HG03432 (cell line): ENCODE measurements around the gene DHRSX.
"Not testable (repeated sequence)": the region's sequence is repeated elsewhere in the genome, so short reads cannot be mapped to it uniquely, and the experiment has no call there.

Experiments used
- ATAC-seq: cut with Tn5 transposase; IDR thresholded peaks from one replicate; pipeline ENCODE4 v1.9.1; 2021; ENCODE audit warnings: mild to moderate bottlenecking, moderate library complexity; ENCODE audit not compliant: unreplicated experiment

Gene DHRSX

DNA sequence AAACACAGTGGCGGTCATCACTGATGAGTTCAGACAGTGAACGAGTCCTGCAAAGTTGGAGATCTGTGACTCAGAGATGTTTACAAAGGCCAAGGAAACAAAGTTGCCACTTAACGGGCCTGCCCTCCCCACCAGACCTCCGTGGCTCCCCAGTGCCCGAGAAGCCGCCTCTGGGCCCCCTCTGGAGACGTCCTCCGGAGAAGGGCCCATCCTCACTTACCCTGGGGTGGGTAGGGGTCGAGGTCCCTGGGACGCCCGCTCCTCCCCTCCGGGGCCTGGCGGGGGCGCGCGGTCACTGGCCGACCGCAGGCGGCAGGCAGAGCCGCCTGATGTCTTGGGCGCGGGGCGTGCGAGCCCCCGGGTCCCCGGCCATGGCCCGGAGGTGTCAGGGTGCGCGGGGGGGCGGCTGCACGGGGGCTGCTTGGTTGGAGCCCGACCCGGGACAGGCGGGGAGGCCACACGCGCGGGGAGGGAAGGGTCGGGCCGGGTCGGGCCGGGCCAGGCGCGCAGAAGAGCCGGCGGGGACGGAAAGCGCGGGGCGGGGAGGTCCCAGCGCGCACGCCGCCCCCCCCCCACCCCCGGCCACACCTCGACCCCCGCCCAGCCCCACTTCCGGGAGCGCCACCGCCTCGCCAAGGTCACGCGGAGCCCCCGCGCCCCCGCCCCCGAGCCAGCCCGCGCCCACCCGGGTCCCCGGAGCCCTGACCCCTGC lies 529 bp downstream of the DHRSX start:
- peak; percentile 57 for ATAC-seq

DNA sequence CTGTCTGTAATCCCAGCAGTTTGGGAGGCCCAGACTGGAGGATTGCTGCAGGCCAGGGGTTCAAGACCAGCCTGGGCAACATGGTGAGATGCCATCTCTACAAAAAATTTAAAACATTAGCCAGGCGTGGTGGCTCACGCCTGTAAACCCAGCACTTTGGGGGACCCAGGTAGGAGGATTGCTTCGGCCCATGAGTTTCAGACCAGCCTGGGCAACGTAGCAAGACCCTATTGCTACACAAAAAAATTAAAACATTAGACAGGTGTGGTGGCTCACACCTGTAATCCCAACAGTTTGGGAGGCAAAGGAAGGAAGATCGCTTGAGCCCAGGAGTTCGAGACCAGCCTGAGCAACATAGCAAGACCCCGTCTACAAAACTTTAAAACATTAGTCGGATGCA lies 1.3 kb downstream of the DHRSX start:
- no peak for ATAC-seq

DNA sequence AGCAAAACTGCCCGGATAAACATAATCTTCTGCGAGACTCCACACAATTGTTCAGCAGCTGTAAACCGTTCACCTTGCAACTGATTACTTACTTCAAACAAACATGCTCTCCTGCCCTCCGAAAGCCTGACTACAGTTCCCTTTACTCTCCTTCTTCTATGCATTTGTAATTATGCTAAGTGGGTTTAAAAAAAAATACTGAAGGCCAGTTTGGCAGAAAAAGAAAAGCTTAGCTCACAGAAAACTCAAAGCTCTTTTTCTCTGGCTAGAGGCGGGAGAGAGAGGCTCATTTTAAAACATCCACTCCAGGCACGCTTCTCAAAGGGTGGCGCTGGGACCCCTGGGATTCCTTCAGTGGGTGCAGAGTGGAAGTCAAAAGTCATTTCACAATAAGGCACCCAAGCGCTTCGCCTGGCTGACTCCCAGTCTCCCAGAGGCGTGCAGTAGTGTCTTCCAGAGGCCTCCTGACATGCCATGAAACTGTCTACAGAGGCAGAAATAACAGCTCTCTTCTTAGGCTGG lies 1.9 kb downstream of the DHRSX start:
- ATAC-seq: no peak

DNA sequence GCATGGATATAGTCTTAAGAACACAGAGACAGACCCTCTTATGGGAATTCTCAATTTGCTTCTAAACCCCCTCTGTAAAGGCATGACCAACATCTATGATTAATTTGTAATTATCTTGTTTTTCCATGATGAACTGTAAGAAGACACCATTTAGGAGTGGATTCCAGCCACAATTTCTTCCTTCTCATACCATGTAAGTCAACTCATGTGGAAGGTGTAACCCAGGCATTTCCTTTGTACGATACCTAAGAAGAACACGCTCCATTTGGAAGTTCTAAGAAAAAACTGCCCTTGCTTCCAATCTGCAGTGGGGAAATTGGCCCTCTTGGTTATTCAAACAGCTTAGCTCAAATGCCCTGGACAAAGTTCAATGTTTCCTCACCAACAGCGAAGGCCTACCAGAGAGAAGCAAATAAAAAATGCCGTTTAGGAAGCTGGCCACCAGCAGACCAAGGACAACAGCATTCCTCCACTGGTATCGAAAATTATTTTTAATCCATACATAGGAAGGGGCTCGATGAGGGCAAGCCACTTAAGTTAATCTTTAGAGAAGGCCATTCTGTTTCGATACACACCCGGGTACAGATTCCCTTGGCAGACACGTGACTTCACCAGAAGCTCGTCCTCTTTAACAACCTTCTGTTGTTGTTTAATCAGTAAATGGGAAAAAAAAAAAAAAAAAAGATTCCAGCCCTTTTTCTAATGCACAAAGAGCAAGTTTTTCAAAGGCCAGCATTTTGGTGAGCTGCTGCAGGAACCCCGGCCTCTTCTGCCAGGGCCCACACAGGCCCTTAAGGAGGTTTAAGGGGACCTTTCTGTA lies 2.6 kb downstream of the DHRSX start:
- ATAC-seq: no peak

DNA sequence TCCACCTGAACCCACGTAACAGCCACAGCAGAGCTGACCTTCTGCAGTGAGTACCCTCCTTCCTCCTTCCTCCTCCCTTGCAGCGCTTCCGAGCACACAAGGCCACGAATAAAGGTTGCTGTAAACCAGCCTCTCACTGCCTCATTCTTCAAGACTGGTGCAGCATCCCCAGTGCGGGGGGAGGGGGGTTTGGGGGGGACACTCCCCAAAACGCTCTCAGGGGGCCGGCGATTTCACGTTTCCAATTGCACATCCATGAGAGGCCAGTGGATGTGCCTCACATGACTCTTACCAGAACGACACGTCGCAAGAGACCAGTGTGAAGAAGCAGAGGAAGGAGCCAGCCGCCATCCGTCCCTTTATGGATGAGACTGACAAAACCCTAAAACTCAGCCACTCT lies 5.2 kb downstream of the DHRSX start:
- no peak for ATAC-seq

DNA sequence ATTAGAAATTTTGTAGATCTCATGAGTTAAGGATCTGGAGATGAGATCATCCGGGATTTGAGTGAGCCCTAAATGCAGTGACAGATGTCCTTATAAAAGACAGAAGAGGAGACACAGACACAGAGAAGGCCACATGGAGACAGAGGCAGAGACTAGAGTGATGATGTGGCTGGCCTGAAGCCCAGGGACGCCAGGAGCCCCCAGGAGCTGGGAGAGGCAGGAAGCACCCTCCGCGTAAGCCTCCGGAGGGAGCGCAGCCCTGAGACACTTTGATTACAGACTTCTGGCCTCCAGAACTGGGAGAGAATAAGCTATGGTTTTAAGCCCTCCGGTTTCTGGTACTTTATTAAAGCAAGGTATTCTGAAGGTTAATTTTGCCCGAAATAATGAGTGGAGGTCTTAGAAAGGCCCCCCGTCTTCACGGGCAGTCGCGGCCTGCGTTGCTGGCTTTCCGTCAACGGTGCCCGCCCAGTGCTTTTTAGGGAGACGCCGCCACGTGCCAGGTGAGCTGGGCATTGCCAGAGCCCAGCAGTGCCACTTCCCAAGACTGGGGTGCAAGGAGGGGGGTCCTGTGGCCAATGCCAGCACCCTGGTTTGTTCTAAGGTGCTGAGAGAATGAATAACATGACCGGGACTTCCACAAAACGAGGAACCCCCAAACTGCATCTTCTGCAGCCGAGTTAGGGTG lies 8.1 kb downstream of the DHRSX start:
- ATAC-seq: no peak

DNA sequence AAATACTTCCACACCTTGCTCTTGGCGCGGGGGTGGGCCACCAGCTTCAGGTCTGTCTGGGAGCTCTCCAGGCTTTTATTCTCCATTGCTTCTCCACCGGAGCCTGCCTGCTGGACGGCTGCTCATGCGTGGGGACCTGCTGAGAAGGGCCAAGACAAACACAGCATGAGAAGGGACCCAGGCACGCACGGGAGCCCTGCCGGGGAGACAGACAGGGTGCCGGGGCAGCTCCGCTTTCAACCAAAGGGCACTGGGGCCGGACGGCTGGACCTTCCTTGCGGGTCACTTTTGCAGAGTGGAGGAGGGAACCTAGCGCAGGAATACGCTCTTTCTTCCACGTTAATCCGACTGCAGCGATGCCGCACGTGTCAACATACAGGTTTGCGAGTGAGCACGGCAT lies 10.1 kb downstream of the DHRSX start:
- no peak for ATAC-seq

DNA sequence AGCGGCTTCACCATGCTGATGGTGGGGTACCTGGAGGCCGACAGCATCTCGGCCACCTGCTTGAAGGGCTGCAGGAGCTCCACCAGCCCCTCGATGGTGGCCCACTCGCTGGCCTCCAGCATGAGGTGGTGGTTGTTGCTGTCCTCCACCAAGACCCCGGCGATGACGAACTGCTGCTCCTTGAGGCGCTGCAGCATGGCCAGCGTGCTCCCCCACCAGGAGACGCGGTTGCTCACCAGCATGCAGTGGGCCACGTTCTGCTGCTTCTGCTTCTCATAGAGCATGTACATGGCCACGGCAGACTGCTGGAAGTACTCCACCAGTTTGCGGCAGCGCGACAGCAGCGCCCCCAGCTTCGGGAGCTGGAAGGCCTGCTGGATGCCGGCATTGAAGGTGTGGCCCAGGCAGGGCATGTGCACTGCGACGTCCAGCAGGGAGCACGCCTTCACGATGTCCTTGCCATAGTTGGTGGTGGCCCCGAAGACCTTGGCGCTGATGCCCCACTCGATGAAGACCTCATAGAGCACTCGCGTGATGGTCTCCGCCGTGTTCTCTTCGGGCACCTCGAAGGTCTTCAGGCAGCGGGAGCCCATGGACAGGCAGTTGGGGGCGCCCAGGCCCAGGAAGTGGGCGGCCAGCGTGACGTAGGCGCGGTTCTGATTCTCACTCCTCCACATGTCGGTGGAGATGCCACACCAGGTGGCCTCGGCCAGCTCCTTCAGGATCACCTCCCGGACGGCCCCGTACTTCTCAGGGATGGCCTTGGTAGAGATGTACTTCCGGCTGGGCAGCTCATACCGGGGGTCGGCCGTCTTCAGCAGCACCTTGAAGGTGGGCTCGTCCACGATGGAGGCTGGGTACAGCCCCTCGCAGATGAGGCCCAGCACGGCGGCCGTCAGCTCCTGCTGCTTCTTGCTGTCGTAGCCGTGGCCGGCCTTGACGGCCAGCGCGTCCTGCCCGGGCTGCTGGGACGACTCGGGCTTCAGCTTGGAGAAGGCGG lies 11.0 kb downstream of the DHRSX start:
- no peak for ATAC-seq

DNA sequence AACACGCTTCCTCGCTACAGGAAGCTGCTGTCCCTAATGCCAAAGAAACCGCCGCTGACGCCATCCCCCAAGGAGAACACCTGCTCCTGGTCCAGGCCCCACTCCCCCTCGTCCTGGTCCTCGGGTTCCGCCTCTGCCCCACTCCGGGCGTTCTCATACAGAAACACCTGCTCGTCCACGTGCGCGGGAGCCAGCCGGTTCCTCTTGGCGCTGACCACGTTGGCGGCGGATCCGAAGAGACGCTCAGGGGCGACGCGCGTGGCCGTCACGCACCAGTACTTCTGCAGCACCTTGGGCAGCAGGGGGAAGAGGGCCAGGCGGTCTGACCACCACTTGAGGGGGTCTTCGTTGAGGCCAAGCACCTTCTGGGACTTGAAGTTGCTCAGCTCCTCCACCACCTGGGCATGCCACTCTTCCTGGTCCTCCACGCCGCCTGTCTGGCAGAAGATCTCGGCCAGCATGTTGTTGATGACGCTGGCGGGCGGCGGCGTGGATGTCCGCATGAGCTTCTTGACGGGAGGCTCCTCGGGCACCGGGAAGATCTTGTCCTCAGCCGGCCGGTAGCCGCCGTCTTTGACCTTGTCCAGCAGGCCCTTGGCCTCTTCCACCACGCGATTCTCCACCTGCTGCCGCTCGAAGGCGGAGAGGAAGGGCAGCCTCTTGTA lies 12.0 kb downstream of the DHRSX start:
- ATAC-seq: no peak

DNA sequence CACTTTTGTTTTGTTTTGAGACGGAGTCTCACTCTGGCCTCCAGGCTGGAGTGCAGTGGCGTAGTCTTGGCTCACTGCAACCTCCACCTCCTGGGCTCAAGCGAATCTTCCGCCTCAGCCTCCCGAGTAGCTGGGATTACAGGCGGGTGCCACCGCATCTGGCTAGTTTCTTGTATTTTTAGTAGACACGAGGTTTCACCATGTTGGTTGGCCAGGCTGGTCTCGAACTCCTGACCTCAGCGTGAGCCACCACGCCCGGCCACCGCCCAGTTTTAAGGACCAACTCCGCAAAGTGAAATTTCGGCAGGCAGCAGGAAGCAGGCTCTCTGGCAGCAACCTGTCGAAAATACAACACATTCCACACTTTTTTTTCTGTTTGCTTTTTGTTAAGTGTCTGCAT lies 13.4 kb downstream of the DHRSX start:
- no peak for ATAC-seq

DNA sequence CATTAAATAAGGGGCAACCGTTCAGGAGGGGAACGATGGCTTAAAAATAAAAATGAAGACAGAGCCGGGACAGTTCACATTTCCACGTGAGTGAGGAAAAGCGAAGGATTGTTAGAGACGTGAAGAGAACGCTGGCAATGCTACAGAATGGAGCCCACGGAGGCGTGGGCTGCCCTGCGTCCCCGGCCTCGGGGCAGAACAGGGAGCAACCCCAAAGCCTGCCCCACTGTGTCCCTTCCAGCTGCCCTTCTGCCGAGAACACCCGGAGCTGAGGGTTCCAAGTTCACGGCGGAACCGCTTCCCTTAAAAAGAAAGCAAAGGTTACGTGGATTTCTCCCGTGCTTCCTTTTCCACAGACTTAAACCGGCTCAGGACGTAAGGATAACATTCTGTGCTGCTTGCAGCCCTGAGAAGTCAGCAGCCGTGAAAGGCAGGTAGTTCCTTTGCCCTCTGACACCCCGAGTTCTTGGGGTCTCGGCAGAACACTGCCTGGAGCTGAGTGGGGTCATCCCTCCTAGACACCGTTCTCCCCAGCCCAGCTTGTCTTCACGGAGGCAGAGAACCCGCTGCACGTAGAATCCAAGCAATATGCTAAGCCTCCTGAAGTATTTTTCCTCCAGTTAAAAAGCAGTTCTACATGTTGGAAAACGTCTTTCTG lies 14.2 kb downstream of the DHRSX start:
- ATAC-seq: no peak

DNA sequence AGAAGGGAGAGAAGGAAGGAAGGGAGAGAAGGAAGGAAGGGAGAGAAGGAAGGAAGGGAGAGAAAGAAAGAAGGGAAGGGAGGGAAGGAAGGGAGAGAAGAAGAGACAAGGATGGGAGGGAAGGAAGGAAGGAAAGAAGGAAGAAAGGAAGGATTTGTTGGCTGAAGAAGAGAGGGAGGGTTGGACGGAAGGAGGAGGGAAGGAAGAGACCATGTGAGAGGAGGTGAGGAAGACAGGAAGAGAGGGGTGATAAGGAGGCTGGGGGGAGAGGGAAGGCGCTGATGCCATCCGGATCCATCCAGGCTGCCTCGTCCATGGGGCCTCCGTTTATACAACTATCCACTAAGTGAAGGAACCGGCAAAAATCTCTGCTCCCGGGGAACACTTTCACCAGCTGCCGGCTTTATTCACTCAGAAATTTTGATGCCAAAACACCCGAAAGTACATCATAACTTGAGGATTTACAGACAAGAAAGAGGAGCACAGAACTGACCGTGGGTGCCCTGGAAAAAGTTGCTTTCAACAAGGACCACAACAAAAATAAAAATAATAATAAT lies 14.9 kb downstream of the DHRSX start:
- no peak for ATAC-seq

DNA sequence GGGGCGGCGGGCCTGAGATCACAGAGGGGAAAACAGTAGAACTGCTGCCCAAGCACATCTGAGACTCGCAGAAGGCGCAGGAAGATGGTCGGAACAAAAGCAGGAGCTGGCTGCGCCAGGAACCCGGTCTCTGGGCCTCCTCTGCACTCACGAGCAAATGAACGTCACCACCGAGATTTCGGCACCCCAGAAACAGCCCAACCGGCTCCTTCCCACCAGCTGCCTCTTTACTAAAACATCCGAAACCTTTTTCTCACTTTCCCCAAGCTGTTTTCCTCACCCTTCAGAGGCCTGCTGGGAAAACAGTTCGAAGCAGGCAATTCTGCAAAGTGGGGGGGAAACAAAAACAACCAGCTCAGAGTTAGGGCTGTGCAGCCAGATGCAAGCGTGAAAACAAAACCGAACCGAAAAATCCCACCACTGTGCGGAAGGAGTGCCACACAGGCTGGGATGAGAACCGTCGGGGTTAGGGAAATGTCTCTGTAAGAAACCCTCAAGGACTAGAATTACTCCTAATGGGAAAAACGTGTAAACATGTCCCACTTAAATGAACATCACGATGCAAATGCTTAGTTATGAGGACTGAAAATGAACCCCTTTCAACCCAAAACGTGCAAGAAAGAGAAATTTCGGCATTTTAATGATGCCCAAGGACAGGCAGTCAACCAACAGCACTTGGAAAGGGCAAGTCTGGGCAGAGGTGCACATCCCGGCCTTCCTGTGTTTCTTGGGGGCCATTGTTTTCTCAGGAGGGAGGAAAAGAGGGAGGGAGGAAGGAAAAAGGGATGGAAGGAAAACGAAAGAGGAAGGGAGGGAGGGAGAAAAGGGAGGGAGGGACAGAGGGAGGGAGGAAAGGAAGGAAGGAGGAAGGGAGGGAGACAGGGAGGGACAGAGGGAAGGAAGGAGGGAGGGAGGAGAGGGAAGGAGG lies 15.8 kb downstream of the DHRSX start:
- ATAC-seq: no peak

DNA sequence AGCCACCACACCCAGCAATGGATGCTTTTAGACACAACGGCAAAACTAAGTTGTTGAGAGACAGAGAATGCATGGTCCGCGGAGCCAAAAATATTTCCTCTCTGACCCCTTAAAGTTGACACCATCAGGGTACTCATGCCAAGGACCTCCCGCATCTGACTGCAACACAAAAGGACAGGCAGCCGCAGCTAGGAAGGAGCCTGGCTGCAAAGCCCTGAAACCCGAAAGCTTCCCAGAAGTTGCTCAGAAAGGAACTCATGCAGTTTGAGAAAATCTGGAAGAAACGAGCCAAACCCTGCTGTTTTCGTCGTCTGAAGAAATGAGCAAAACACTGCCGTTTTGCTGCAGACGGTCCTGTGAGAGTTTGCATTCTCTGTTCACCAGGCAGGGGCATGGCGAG lies 16.5 kb downstream of the DHRSX start:
- no peak for ATAC-seq

DNA sequence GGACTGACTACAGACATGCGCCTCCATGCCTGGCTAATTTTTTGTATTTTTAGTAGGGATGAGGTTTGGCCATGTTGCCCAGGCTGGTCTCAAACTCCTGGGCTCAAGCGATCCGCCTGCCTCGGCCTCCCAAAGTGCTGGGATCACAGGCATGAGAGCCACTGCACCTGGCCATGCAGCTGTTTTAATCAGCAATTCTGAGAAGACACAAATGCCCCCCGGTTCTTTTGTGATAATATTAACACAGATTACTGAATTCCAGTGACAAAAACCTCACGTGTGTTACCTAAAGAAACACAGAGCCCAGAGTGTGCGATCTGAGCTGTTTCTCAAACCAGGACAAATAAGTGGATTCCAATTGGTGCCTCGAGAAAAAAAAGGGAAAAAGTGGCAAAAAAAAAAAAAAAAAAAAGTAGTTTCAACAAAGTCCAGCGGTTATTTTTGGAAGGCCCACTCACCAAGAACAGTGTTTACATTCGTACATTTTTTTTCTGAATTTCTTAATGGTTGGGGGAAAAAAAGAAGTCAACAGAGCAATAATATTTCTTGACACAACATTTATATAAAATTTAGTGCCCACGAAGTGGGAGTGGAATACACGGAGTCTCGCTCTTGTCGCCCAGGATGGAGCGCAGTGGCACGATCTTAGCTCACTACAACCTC lies 17.2 kb downstream of the DHRSX start:
- no peak for ATAC-seq

DNA sequence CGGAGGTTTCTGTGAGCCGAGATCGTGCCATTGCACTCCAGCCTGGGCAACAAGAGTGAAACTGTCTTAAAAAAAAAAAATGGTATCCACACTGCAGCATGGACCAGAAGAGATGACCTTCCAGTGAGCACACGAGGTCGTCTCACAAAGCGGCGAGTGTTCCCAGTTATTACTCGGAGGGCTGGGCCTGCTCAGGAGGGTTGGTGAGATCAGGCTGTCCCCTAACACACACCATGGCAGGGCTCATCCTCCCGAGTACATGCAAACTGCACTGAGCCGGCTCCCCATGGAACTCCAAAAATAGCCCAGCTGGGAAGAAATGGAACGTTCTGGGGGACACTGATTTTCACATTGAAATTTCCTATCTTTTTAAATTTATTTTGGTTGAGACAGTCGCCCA lies 19.2 kb downstream of the DHRSX start:
- not testable (repeated sequence) for ATAC-seq

DNA sequence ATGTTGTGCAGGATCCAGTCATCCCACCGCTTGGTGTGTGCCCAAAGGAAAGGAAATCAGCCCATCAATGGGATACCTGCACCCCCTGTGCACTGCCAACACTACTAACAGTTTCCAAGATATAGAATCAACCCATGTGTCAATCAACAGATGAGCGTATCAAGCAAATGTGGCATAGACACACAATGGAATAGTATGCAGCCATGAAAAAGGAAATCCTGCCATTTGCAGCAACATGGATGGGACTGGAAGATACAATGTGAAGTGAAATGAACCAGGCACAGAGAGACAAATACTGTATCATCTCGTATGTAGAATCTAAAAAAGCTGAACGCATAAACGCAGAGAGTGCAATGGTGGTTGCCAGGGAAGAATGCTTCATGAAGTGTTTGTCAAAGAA lies 20.8 kb downstream of the DHRSX start:
- not testable (repeated sequence) for ATAC-seq

DNA sequence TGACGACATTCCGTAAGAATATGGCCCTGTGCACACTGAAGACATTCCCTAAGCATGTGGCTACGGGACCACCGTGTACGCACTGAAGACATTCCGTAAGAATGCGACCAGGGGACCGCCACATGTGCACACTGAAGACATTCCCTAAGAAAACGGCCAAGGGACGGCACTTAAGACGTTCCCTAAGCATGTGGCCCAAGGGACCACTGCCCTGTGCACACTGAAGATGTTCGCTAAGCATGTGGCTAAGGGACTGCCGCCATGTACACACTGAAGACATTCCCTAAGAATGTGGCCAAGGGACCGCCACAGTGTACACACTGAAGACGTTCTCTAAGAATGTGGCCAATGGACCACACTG lies 21.4 kb downstream of the DHRSX start:
- ATAC-seq: no peak
